Activated naive CD4-positive, alpha-beta T cell treated with anti-CD3 and anti-CD28 coated beads for 36 hours (primary cell): Measurements from ENCODE around the gene CANX. TPM values are rescaled to one million over a fixed set of nuclear protein-coding genes. Genes with fewer than 3 reads are reported as not detected.

Source experiments
- CTCF ChIA-PET: fragments of 350-600 bp; sonication (Branson Sonifier 250); formaldehyde crosslinking; loops from one replicate; lab custom pipeline; 2021; ENCODE audit warnings: antibody characterized with exemption; lab: Charles Lee
- DNase-seq: peaks from one replicate; pipeline ENCODE4 v3.0.0-alpha.2; 2020
- H3K27ac Mint-ChIP-seq: one replicate; pipeline ENCODE4 v1.8.0; 2021; ENCODE audit warnings: mild to moderate bottlenecking, mixed read lengths
- H3K27me3 Mint-ChIP-seq: one replicate; pipeline ENCODE4 v1.8.0; 2021; ENCODE audit warnings: low read depth, mixed read lengths
- H3K36me3 Mint-ChIP-seq: one replicate; pipeline ENCODE4 v1.8.0; 2021; ENCODE audit warnings: low read depth, mixed read lengths
- H3K4me1 Mint-ChIP-seq: one replicate; pipeline ENCODE4 v1.8.0; 2021; ENCODE audit warnings: low read depth, mixed read lengths
- H3K4me3 Mint-ChIP-seq: one replicate; pipeline ENCODE4 v1.8.0; 2021; ENCODE audit warnings: mild to moderate bottlenecking, moderate library complexity, mixed read lengths
- H3K9me3 Mint-ChIP-seq: one replicate; pipeline ENCODE4 v1.8.0; 2021; ENCODE audit warnings: mixed read lengths
- intact Hi-C: fragments of 100-400 bp; cut with micrococcal nuclease; formaldehyde crosslinking; loops from one replicate; pipeline ENCODE4 v1.15.1; 2023
- total RNA-seq, 2 experiments: library from RNA; stranded (reverse); gene quantifications; one replicate each; pipeline ENCODE4 v1.2.3, GENCODE V29; 2021

The CANX gene
- total RNA-seq, 2 experiments from 2014 or later = 398 to 455 TPM

DNA sequence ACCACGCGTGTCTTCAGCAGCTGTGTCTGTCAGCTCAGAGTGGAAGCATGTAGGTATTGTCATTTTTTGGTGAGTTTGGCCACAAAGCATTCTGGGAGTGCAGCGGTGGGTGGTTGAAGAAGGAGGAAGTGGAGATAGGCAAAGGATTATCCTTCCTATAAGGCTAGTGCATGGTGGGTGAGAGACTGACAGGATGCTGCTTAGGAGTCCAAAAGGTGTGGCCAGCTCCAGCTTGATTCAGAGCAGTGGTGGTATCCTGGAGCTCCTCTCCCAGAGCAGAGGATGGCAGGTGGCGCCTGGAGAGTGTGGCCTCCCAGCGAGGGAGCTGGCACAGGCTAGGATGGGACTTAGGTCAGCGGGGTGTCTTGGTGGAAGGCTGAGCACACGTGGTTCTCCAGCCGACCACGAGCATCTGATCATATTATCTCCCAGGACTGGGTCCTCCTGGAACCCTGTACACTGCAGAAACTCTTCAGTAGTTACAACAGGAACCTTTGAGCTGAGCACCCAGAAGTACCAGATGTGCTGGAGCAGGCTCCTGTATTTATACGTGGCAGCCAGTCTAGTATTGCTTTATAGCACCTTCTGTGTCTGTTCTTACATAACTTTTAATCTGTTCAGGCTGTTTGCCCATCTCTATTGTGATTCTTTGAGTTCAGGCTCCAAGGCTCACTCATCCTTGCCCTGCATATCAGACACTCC is 63.5 kb downstream of the CANX start:
- H3K27ac Mint-ChIP-seq = peak overlapping the region; percentile 6
- DNase-seq = peak; percentile 54
- H3K4me1 Mint-ChIP-seq = peaks cover 59% of the 10 kb centered on the region
- no peaks in the 10 kb centered on the region for H3K9me3 Mint-ChIP-seq
- CTCF ChIA-PET = interaction anchor here (0.8 to 3.1 kb wide), 19 partner anchors 8 to 553 kb away, joined by 3 to 21 read pairs (median 4); partner anchors contain the start of genes LTC4S and MAML1
- H3K27me3 Mint-ChIP-seq = no peaks in the 10 kb centered on the region
- intact Hi-C loops = no loop called here
- no peak overlapping the region for H3K4me3 Mint-ChIP-seq
- peaks cover 12% of the 10 kb centered on the region for H3K36me3 Mint-ChIP-seq

DNA sequence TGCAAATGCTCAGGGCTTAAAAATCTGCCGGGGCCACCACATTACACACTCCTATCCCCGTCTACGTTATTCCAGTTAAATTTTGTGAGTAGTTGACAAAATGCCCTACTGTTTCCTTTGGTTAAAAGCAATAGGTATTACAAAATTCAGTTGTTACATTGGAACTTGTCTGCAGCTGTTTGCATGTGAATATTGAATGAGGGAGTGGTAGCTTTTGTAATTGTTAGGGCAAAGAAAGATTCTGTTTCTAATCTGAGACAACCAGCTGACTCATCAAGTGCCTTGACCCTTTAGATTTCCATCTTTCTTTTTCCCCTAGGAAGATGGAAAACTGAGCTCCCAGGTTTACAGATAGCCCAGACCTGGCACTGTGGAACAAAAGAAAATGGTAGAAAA is 64.0 kb downstream of the CANX start:
- no peak for DNase-seq
- Mint-ChIP-seq H3K27me3 (no peaks in the 10 kb centered on the region), H3K27ac (no peak overlapping the region), H3K4me1 (peaks cover 58% of the 10 kb centered on the region), H3K4me3 (no peak overlapping the region), H3K36me3 (peaks cover 12% of the 10 kb centered on the region), H3K9me3 (no peaks in the 10 kb centered on the region)
- intact Hi-C loops = loop anchor here (1.0 kb wide), 3 partner anchors 30 to 146 kb away; partner anchors contain the start of gene MAML1
- CTCF ChIA-PET = interaction anchor here (0.6 to 3.1 kb wide), 19 partner anchors 8 to 553 kb away, joined by 3 to 21 read pairs (median 4); partner anchors contain the start of gene LTC4S

DNA sequence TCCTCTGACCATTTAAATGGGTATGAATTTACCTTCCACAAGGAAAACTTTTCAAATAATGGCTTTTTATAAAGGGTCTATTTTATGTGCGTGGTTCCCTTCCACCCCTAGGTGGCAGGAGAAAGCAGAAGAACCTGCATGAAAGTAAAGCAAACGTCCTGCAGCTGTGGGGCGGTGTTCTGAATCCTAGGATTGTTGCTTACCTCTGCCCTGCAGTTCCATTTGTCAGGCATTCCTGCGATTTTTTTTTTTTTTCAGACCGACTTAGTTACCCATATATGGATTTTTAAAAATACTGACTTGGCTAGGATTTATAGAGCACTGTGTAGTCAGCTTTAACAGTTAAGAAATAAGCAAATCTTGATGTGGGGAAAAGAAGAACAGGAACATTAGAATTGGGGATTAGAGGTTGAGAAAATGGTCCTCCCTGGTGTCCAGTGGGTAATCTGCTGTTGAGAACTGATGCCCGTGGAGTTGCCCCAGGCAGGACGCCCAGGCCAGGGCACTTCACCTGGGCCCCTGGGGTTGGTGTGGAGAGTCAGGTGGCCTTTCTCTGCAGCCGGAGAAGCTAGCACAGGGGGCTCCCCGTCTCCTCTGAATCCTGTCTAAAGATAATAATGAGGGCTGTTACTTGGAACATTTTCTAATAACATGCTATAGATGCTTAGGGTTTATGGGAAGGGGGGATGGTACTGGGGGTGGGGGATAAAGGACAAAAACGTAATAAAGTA is 64.6 kb downstream of the CANX start:
- Mint-ChIP-seq H3K9me3 (no peaks in the 10 kb centered on the region), H3K27me3 (no peaks in the 10 kb centered on the region), H3K4me1 (peaks cover 61% of the 10 kb centered on the region), H3K27ac (no peak overlapping the region), H3K4me3 (no peak overlapping the region), H3K36me3 (peaks cover 12% of the 10 kb centered on the region)
- DNase-seq = peak; percentile 75
- CTCF ChIA-PET = interaction anchor here (0.6 to 3.1 kb wide), 20 partner anchors 8 to 552 kb away, joined by 3 to 21 read pairs (median 4); partner anchors contain the start of gene LTC4S
- intact Hi-C loops = loop anchor here (1.0 kb wide), 3 partner anchors 31 to 145 kb away; partner anchors contain the start of gene MAML1

DNA sequence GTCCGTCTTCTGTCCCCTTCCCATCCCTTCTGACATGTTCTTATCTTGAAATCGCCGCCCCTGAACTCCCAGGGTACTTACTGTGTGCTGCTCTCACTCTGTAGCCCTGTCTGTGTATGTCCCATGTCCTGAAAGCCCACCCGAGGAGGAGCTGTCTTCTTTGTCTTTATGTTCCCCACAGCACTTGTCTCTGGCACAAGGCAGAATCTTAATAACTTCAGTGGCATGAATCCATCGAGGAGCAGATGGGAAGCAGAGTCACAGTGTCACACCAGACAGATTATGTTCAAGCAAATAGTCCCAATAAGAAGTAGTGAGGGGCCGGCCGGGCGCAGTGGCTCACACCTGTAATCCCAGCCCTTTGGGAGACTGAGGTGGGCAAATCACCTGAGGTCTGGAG is 65.3 kb downstream of the CANX start:
- peaks cover 61% of the 10 kb centered on the region for H3K4me1 Mint-ChIP-seq
- CTCF ChIA-PET = interaction anchor here (1.0 to 3.1 kb wide), 8 partner anchors 9 to 33 kb away, joined by 3 to 21 read pairs (median 5); partner anchors contain the start of gene LTC4S

DNA sequence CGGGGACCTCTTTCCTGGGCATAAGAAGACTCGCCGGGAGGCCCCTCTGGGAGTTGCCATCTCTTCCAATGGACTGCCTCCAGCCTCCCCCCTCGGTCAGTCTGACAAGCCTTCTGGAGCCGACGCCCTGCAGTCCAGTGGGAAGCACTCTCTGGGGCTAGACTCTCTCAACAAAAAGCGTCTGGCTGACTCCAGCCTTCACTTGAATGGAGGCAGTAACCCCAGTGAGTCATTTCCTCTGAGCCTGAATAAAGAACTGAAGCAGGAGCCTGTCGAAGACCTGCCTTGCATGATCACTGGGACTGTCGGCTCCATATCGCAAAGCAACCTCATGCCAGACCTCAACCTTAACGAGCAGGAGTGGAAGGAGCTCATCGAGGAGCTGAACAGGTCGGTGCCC is 66.6 kb downstream of the CANX start:
- CTCF ChIA-PET = interaction anchor here (0.7 kb wide), 1 partner anchor 31 kb away, joined by 3 read pairs; no protein-coding TSS in a partner anchor
- H3K36me3 Mint-ChIP-seq = peaks cover 24% of the 10 kb centered on the region
- H3K27ac Mint-ChIP-seq = no peak overlapping the region
- intact Hi-C loops = no loop called here
- peaks cover 48% of the 10 kb centered on the region for H3K4me1 Mint-ChIP-seq
- no peaks in the 10 kb centered on the region for H3K9me3 Mint-ChIP-seq
- no peak overlapping the region for H3K4me3 Mint-ChIP-seq
- no peaks in the 10 kb centered on the region for H3K27me3 Mint-ChIP-seq
- DNase-seq = no peak

More for the DNA sequence above, 65.3 kb downstream of the CANX start:
- DNase-seq = no peak
- intact Hi-C loops = no loop called here
- Mint-ChIP-seq H3K36me3 (peaks cover 15% of the 10 kb centered on the region), H3K9me3 (no peaks in the 10 kb centered on the region), H3K4me3 (no peak overlapping the region), H3K27me3 (no peaks in the 10 kb centered on the region), H3K27ac (no peak overlapping the region)

DNA sequence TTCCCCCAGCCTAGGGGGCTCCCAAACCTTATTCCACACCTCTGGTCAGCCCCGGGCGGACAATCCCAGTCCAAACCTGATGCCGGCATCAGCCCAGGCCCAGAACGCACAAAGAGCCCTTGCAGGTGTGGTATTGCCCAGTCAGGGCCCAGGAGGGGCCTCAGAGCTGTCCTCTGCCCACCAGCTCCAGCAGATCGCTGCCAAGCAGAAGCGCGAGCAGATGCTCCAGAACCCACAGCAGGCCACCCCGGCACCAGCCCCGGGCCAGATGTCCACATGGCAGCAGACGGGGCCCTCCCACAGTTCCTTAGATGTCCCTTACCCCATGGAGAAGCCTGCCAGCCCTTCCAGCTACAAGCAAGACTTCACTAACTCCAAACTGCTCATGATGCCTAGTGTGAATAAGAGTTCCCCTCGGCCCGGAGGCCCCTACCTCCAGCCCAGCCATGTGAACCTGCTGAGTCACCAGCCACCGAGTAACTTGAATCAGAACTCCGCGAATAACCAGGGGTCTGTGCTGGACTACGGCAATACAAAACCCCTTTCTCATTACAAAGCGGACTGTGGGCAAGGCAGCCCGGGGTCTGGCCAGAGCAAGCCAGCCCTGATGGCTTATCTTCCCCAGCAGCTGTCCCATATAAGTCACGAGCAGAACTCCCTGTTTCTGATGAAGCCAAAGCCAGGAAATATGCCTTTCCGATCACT is 67.4 kb downstream of the CANX start:
- no peak overlapping the region for H3K4me3 Mint-ChIP-seq
- no peaks in the 10 kb centered on the region for H3K9me3 Mint-ChIP-seq
- no peak for DNase-seq
- peaks cover 45% of the 10 kb centered on the region for H3K4me1 Mint-ChIP-seq
- CTCF ChIA-PET = interaction anchor here (0.7 to 2.0 kb wide), 3 partner anchors 11 to 31 kb away, joined by 3 to 4 read pairs (median 3); no protein-coding TSS in a partner anchor
- no peak overlapping the region for H3K27ac Mint-ChIP-seq
- peaks cover 31% of the 10 kb centered on the region for H3K36me3 Mint-ChIP-seq
- intact Hi-C loops = no loop called here
- H3K27me3 Mint-ChIP-seq = no peaks in the 10 kb centered on the region

DNA sequence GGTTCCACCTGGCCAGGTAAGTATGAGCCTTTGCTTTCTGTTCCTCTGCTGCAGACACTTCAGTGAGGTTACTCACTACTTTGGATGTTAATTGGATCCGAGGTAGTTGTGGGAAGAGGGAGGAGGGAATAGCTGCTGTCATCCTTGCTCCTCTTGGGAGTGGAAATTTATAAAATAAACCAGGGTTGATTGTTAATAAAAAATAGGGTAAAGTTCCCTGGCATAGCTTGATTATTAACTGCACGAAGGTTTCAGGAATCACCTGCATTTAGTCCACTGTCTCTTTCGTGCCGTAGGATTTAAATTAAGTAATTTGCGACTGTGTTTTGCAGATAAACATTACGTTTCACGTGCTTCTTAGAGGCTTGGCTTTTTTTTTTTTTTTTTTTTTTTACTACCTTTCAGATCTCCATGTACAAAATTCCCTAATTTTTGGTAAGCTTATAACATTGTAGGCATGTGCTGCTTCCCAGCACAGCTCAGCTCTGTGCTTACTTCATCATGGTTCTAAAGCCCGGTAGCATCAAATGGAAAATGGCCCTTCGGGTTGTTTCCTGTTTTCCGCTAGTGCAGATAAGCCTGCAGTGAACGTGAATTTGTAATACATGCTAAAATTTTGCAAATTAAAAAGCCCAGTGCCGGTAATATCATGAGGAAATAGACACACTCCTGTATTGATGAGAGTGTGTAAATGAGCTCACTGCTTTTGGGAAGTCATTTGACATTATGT is 68.1 kb downstream of the CANX start:
- CTCF ChIA-PET = interaction anchor here (1.2 to 2.0 kb wide), 3 partner anchors 12 to 28 kb away, joined by 3 to 5 read pairs (median 4); no protein-coding TSS in a partner anchor
- H3K9me3 Mint-ChIP-seq = no peaks in the 10 kb centered on the region
- no peak for DNase-seq
- peaks cover 39% of the 10 kb centered on the region for H3K4me1 Mint-ChIP-seq
- no peak overlapping the region for H3K4me3 Mint-ChIP-seq
- peaks cover 34% of the 10 kb centered on the region for H3K36me3 Mint-ChIP-seq
- no peak overlapping the region for H3K27ac Mint-ChIP-seq
- intact Hi-C loops = no loop called here
- H3K27me3 Mint-ChIP-seq = no peaks in the 10 kb centered on the region

DNA sequence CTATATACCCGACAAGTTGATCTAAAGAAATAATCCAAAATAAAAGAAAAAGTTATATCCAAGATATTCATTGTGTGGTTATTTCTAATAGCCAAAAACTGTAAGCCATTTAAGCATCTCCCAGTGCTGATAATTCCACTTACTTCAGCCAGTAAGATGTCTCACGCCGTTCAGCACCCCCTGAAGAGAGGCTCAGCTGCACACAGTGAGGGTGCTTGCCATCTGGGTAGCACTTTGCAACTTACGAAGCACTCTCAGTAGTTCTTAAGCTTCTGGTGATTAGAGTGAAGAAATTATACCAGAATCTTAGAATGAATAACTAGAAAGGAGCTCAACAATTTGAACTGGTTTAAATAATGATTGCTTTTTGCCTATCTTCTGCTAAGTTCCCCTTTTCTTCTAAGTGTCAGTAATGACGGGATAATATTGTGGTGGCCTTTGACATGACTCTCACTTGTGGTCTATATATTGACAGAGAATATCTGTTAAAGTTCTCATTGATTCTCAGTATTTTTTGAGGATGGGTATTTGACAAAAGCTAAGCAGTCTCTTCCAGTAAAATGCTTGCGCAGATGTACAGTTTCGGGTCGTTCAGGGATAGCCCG is 68.8 kb downstream of the CANX start:
- Mint-ChIP-seq H3K27ac (no peak overlapping the region), H3K36me3 (peaks cover 39% of the 10 kb centered on the region)
- no peak for DNase-seq

DNA sequence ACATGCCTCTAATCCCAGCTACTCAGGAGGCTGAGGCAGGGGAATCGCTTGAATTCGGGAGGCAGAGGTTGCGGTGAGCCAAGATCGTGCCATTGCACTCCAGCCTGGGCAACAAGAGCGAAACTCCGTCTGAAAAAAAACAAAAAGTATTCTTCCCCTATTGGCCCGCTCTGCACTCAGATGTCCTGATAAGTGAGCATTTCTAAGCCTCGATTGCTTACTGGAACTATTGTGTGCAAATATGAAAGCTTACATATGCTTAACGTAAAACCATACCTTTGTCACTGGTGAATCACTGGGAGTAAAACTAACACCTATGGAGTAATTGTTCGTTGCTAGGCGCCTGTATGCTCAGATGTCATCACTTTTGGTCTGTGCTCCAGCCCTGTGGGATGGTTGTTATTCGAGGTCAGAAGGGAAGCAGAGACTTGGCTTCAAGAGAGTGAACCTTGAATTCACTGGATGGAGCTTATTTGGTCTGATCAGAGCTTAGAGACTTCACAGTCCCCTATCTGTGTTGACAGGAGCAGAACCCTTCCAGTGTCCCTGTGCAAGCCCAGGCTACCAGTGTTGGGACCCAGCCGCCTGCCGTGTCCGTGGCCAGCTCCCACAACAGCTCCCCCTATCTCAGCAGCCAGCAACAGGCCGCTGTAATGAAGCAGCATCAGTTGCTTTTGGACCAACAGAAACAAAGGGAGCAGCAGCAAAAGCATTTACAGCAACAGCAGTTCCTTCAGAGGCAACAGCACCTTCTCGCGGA is 69.7 kb downstream of the CANX start:
- CTCF ChIA-PET = interaction anchor here (0.8 to 1.5 kb wide), 2 partner anchors 33 to 140 kb away, joined by 3 to 4 read pairs; no protein-coding TSS in a partner anchor
- Mint-ChIP-seq H3K27me3 (no peaks in the 10 kb centered on the region), H3K36me3 (peaks cover 47% of the 10 kb centered on the region), H3K27ac (no peak overlapping the region), H3K9me3 (no peaks in the 10 kb centered on the region), H3K4me3 (no peak overlapping the region), H3K4me1 (peaks cover 24% of the 10 kb centered on the region)
- intact Hi-C loops = no loop called here
- peak; percentile 53 for DNase-seq

More for the DNA sequence above, 68.8 kb downstream of the CANX start:
- no peaks in the 10 kb centered on the region for H3K27me3 Mint-ChIP-seq
- intact Hi-C loops = no loop called here
- no peaks in the 10 kb centered on the region for H3K9me3 Mint-ChIP-seq
- no peak overlapping the region for H3K4me3 Mint-ChIP-seq
- CTCF ChIA-PET = interaction anchor here (0.8 to 2.0 kb wide), 5 partner anchors 12 to 141 kb away, joined by 3 to 5 read pairs (median 4); no protein-coding TSS in a partner anchor
- peaks cover 33% of the 10 kb centered on the region for H3K4me1 Mint-ChIP-seq

DNA sequence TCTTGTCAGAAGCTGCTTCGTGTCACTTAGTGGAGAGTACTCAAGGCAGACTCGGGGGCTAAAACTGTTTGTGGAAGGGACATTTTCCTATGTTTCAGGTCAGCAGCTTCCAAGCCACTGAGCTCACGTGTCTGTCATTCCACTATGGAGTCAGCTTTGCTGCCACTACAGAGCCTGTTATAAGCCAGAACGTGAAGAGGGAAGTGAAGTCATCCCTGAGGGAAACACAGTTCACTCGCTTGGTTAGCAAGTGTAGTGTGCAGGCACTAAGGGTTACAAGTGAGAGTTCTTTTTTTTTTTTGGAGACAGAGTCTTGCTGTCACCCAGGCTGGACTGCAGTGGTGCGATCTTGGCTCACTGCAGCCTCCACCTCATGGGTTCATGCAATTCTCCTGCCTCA is 70.5 kb downstream of the CANX start:
- intact Hi-C loops = no loop called here
- CTCF ChIA-PET = interaction anchor here (0.6 kb wide), 1 partner anchor 1018 kb away, joined by 3 read pairs; no protein-coding TSS in a partner anchor
- Mint-ChIP-seq H3K36me3 (peaks cover 51% of the 10 kb centered on the region), H3K27ac (no peak overlapping the region), H3K4me3 (no peak overlapping the region), H3K27me3 (no peaks in the 10 kb centered on the region), H3K4me1 (peaks cover 21% of the 10 kb centered on the region), H3K9me3 (no peaks in the 10 kb centered on the region)
- no peak for DNase-seq
